T-helper 1 cell treated with Interleukin-12 subunit alpha and Interleukin-12 subunit beta and Interleukin-4 antibody, amounts not matched to agents 30 ng/mL and 1 ng/mL, for 36 hours (primary cell): ENCODE data around the gene AASDHPPT. TPM values are rescaled to one million over a fixed set of nuclear protein-coding genes. Genes with fewer than 3 reads are reported as not detected.

Source experiments
- intact Hi-C: fragments of 100-400 bp; cut with micrococcal nuclease; formaldehyde crosslinking; loops from one replicate; pipeline ENCODE4 v1.15.1; 2024
- total RNA-seq: library from RNA; stranded (reverse); gene quantifications from 2 replicates; pipeline ENCODE4 v1.2.3, GENCODE V29; 2022

Gene AASDHPPT
- total RNA-seq, 1 donor from 2014 or later, result 29.8 TPM

DNA sequence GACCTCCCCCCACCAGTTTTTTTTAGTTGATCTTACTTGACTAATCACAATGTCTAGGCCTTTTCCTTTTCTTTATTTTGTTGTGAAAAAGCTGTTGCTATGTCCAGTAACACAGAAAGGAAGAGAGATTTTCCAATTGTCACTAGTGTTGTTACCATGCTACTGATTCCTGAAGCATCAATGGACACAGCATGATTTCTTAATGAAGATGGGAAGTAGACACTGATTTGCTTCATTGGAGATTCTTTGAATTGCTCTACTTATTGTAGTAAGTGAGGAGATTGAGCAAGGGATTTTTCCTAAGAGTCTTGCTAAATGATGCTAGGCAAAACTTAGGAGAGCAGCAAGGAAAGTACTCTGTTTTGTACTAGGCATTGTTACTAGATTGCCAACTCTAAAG lies 4.6 kb downstream of the AASDHPPT start:
- intact Hi-C loops, result loop anchor here (10.0 kb wide), 1 partner anchor 1603 kb away; no protein-coding TSS in a partner anchor

DNA sequence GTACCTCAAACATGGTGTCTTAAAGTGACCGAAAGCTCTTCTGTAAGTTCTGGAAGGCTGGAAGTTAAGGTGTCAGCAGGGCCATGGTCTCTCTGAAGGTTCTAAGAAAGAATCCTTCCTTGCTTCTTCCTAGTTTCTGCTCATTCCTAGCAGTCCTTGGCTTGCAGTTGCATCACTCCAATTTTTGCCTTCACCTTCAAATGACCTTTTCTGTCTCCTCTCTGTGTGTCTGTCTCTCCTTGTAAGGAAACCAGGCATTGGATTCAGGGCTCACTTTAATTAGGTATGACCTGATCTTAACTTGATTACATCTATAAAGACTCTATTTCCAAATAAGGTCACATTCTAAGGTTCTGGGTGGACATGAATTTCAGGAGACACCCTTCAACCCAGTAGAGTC lies 8.7 kb downstream of the AASDHPPT start:
- intact Hi-C loops, result loop anchor here (5.0 to 10.0 kb wide), 2 partner anchors 951 to 1599 kb away; no protein-coding TSS in a partner anchor

DNA sequence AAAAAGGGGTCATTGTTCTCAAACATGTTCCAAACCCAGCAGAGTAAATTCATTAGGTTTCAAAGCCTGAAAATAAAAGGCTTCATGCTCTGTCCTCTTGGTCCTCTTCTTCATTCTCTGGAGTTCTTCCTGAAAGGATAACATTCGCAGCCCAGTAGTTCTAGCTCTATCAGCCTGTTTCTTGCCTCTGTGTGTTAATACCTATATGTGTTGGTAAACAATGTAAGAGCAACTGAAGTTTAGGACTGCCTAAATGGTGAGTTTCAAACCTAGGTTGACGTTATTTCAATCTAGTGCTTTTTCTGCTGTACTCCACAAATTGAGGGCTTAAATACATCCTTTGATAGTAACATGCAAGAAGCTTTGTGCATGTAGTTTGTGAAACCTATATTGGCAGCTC lies 9.4 kb downstream of the AASDHPPT start:
- intact Hi-C loops, result loop anchor here (1.0 to 10.0 kb wide), 3 partner anchors 46 to 1598 kb away; no protein-coding TSS in a partner anchor

DNA sequence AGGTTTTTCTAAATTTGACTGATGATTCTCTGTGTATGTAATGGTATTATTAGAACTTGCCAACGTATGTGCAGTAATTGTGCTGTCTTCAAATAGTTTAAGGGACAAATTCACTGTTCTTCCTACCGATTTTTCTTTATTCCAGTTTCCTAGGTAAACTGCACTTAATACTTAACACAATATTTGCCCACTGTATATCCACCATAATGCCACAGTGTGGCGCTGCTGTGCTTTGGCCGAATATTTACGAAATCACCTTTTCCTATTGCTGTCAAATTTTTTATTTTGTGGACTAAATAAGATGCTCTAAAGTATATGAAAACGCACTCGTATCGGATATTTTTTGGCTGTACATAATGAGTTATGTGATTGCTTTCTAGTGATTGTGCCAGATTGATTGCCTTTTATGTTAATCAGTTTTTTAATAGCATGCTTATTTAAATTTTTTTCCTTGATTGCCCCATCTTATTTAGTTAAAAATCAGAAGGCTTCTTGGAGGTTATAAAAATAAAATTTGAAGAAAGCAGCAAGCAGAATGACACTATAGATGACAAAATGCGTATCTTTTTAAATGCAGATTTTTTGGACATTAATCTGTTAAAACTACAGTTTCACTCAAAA lies 10.5 kb downstream of the AASDHPPT start:
- intact Hi-C loops, result loop anchor here (1.0 to 10.0 kb wide), 3 partner anchors 45 to 1597 kb away; no protein-coding TSS in a partner anchor

DNA sequence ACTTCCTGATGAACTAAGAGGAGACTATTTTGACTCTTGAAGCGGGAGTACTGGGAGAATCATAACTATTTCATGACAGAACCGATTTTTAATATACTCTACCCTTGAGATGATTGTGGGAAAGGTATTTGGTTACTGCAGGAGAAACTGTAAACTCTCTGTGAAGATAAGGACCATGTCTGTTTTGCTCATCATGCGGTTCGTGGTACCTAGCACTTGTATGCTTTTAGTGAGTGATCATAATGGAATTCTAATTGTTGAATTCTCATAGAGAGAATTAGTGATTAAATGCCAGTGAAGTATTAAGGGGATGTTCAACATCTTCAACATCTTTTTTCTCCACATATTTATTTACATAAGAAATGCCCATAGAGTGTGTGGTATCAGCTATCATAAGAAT lies 11.4 kb downstream of the AASDHPPT start:
- intact Hi-C loops, result loop anchor here (5.0 to 10.0 kb wide), 2 partner anchors 948 to 1596 kb away; no protein-coding TSS in a partner anchor

DNA sequence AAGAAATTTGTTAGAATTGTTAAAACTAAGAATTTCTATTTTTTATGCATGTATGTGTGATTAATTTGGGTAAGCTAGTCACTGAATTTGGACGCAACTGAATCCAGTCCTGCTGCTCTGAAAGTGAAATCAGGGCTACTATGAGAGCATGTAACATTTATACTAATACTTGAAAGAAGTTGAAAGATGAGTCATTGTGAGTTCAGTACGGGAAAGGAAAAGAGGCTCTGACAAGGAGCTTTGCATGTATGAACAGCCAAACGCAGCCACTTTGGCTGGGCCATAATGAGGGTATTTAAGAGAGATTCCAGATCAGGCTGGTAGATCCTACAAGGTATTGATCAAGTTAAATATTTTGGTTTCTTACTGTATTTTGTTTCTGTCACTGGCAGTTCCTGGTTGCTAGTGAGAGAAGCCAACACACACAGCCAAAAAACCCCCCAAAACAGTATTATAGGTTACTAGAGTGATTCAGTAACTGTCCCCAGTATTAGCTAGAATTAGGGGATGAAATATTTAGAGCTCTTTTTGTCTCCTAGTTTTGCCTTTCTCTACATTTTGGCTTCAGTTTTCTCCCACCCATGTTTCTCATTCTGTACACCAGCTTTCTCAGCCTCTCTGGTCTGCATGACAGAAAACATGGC lies 14.1 kb downstream of the AASDHPPT start:
- intact Hi-C loops, result loop anchor here (1.0 kb wide), 1 partner anchor 14 kb away; the partner anchor contains the start of genes AASDHPPT and KBTBD3

DNA sequence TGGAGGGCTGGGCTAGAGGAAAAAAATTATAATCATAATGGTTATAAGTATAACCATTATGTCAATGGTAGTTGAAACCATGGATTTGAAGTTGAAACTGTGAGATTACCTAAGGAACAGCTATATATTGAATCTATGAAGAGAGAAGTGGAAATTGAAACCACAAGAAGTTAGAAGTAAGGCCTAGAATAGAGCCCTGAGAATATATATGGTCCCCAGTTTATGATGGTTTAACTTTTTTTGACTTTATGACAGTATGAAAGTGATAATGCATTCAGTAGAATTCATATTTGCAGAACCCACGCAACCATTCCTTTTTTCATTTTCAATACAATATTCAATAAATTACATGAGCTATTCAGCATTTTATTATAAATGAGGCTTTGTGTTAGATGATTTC lies 15.0 kb downstream of the AASDHPPT start:
- intact Hi-C loops, result no loop called here

DNA sequence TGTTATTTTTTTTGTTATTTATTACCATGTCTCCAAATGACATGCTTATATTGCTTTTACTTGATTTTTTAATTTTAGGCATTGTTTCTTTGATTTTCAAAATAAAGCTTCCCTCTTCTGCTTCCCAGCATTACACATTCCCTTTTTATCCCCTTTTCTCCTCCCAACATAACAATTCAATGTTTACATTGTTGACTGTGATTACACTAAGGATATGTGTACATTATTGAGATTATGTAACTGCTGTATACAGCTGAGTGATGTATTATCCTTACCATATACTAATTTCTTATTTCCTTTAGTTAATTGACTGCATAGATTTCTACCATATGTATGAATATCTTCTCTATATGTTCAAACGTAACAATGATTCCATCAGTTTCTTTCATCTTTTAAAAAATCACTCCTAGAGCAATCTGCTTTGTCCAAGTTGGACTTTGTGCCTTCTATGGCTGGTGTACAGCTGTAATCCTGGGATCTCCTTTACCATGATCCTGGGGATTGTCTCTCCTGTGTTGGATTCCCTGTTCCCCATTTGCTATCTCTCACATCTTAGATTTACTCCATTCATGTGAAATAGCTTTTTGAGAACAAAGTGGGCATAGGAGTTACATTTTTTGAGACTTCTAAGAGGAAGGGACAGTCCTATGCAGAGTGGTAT lies 21.6 kb downstream of the AASDHPPT start:
- intact Hi-C loops, result no loop called here

DNA sequence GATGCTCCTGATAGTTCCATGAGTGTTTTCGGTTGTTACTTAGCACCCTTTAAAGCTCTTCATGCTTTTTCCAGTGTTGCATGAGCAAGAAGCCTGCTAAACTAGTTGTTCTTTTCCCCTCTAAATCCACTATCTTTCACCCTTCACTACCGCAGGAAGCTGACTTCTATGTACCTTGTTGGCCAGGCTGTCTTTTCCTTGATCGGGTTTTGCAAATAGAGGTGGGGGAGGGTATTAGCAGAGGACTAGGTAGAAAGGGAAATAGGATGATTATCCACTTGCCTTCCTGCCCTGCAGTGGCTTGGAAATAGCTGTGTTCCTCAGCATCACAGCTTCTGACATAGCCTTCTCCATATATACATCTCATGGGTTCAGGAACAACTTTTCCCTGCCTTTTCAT lies 23.9 kb downstream of the AASDHPPT start:
- intact Hi-C loops, result no loop called here

DNA sequence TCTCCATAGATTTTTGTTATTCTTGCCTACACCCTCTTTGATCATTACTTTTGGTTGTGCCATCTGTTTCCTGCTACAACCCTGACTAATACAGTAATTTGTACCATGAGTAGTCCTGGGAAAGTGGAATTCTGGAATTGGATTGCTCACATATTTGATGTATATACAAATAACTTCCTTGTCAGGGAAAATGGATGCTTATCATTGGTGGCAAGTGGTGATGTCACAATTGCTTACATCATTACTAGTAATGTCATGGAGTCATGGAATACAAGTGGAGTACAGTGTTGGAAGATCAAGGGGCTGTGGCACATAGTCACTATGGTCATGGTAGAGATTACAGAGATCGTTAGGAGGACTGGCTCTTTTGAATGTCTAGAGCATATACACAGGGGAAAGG lies 24.4 kb downstream of the AASDHPPT start:
- intact Hi-C loops, result no loop called here

DNA sequence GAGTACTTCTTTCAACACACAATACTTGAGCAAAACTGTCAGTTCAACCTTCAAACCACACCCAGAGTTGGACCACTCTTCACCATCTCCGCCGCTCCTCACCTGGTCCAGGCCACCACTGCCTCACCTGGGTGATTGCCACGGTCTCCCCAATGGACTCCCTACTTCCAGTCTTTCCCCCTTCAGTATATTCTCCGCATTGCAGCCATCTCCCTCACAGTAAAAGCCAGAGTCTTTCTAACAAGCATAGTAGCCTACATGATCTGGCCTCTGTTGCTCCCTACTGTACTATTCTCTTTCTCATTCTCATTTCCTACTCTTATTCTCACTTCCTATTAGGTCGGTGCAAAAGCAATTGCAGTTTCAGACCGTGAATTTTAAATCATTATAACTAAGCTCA lies 28.5 kb downstream of the AASDHPPT start:
- intact Hi-C loops, result no loop called here

DNA sequence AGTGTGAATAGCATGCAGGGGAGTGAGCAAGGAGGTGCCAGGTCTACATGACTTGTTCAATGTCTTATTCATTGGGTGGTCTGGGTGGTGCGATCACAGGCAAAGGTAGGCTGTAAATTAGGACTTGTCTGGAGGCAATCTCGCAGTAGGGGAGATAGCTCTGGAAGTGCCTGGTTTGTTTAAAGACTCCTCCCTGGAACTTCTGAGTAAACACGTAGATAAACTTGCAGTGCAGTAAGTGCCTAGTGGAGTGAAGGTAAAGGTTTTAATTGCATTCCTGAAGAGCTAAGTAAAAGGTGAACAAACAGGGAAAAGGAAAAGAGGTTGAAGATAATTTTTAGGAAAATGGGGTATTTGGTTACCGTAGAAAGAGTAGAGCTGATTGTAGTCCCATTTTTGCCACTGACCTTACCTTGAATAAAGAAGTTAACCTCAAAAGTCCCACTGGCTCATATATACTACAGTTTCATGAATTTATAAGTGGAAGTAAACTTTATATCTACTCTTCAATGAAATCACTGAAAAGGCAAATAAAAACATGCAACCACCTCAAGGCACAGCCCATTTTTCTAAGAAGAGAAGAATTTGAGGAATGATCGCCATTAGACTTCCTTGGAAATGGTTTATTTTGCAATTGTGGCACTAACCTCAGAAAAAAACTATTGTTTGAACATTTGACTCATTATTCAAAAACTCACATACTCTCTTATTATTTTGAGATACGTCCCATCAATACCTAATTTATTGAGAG lies 44.3 kb downstream of the AASDHPPT start:
- intact Hi-C loops, result no loop called here

DNA sequence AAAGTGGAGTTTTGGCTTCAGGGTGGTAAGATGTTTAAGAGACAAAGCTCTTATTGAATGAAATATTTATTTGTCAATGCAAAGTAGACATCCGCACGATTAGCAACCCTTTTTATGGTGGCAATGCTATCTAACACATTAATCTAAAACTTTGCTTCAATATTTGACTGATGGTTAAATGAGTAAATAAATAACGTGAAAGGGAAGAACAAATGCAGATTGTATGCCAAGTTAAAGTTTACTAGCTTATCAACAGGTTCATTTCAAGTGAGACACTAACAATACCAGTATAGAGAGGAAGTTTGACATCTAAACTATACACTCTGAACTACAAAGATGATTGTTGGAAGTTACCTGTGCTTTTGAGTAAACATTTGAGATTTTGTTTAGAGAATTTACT lies 50.1 kb downstream of the AASDHPPT start:
- intact Hi-C loops, result no loop called here

DNA sequence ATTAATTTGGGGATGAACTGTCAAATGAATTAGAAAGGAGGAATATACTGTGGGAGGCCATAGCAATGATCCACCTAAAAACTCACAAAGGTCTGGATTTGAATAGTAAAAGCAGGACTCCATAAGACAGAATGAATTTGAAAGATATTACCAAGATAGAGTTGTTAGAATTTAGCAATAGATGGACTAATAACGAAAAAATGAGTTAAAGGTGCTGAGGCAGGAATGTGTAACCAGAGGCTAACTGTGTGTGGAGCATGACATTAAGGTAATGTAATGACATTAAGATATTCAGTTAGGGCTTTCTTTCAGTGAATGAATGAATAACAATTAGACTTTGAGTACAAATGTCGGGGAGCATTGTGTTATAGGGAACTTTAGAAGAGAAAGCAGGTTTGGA lies 51.3 kb downstream of the AASDHPPT start:
- intact Hi-C loops, result no loop called here

DNA sequence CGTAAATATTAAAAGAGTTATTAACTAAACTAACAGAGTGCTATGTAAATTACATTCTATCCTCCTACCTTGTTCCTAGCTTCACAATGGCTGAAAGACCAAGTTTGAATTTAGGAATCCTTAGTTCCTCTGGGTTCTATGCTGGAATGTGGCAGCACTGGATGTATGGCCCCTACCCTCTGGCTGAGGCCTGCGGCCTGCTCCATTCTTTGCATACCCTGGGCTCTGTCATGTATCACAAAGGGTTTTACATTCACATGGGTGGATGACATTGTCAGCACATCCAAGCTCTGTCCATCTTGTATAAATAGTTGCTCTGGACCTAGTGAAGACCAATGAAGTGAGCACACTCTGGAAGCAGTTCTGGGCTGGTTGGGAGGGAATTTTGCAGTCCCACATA lies 54.5 kb downstream of the AASDHPPT start:
- intact Hi-C loops, result no loop called here

DNA sequence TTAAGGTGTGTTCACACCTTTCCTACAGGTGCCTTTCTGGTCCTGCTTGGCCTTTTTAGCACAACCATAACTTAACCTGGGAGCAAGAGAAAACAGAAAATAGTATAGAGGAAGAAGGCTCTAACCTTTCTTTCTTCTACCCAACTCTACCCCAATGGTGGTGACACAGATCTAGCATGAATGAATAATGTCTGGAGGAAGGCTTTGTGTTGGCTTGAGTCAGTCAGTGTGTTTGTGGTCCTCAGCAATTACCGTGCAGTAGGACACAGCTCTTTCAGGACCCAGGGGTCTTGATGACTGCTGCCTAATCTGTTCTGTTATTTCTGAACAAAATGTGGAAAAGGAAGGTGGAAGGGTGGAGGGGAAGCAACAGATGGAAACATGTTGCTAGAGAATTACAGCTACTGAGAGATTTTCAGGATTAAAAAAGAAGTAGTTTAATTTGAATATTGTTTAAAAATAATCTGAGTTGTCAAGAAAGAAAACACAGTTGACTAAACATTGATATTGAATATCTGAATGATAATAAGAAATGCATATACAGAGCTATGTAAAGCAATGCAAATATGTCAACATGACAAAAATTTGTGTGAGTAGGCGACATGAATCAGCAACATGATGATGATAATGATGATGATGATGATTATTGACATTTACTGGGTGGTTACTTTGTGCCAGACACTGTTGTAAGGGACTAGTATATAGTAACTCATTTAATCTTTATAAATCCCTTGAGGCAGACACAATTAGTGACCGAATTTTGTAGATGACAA lies 55.3 kb downstream of the AASDHPPT start:
- intact Hi-C loops, result loop anchor here (1.0 kb wide), 1 partner anchor 45 kb away; no protein-coding TSS in a partner anchor

DNA sequence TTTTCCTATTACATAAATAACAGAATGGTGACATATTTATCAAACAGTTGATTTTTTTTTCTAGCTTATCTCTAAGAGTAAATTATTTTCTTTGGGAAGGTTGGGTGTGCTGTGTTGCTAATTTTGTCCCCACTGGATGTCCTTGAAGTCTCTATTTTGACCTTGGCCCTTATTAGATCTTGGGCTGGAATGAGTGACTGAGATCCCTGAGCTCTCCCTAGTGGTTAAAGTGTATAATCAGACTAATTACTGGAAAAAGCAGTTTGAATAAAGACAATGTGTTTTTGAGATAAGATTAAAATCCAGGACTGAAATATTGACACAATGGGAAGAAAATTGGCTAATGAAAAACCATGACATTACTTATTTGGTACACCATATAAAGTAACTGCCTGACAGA lies 56.1 kb downstream of the AASDHPPT start:
- intact Hi-C loops, result loop anchor here (1.0 kb wide), 1 partner anchor 46 kb away; no protein-coding TSS in a partner anchor

DNA sequence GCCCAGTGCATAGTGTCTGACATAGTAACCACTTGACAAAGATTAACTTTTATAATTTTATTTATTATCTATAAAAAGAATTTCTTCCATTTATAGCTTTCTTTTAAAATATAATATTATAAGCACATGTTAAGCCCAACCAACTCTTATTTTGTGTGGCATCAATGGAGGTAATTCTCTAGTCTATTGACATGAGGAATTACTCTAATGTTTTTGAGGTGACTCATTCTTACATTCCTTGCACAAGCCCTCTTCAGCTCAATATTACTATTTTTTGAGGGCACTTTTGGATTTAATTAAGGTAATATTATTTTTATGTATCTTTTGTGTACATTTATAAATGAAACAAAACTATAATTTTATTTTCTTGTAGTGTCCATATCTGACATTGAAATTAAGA lies 59.6 kb downstream of the AASDHPPT start:
- intact Hi-C loops, result no loop called here

DNA sequence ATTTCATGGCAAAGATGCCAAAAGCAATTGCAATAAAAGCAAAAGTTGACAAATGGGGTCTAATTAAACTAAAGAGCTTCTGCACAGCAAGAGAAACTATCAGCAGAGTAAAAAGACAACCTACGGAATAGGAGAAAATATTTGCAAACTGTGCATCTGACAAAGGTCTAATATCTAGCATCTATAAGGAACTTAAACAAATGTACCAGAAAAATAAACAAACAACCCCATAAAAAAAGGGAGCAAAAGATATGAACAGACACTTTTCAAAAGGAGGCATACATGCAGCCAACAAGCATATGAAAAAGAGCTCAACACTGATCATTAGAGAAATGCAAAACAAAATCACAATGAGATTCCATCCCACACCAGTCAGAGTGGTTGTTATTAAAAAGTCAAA lies 60.3 kb downstream of the AASDHPPT start:
- intact Hi-C loops, result no loop called here
